HepG2 (cell line): Measurements from ENCODE around the gene CSNK1A1. TPM values are rescaled to one million over a fixed set of nuclear protein-coding genes. Genes with fewer than 3 reads are reported as not detected.

ENCODE experiments used
- ATAC-seq: fragments of 200-7000 bp; cut with Tn5 transposase; 3 replicates; pipeline ENCODE4 v1.9.1; 2020; ENCODE audit warnings: mild to moderate bottlenecking, moderate library complexity
- BruUV-seq: library from RNA; stranded (reverse); fragments of 400-500 nt; replicated peaks from 2 replicates; lab custom pipeline; 2021; lab: Mats Ljungman, UMichigan
- CTCF ChIA-PET: fragments of 300-600 bp; formaldehyde crosslinking; extraction: SDS; loops from one replicate; lab custom pipeline; 2021; ENCODE audit warnings: low total read pairs, inconsistent platforms, low intra/inter-chr PET ratio; lab: Yijun Ruan, JAX
- POLR2A ChIA-PET: fragments of 350-600 bp; sonication (Branson Sonifier 250); formaldehyde crosslinking; loops from one replicate; lab custom pipeline; 2020; ENCODE audit warnings: antibody characterized with exemption, inconsistent platforms; lab: Yijun Ruan, JAX
- DNase-seq: peaks from one replicate; pipeline ENCODE4 v3.0.0-alpha.2; 2015; ENCODE audit warnings: low spot score
- FAIRE-seq: peaks from 3 replicates; lab custom pipeline; 2011; peaks lifted over from hg19 to GRCh38; lab: Jason Lieb, UNC
- H2AFZ ChIP-seq: one replicate; pipeline ENCODE4 v1.6.1; 2011; ENCODE audit warnings: low read length, inconsistent platforms
- H3K27ac ChIP-seq: fragments of 300-600 bp; 3 replicates; pipeline ENCODE4 v1.8.0; 2011; ENCODE audit warnings: mixed run types, mild to moderate bottlenecking, mixed read lengths, low read length, inconsistent platforms; ENCODE audit not compliant: insufficient read depth; ENCODE audit errors: extremely low read length
- H3K27me3 ChIP-seq, 2 experiments: fragments of 200-600 bp in 1 of 2; 2 replicates in 1 of 2; 3 replicates in 1 of 2; pipeline versions ENCODE4 v1.6.0 to v1.8.0; 2011; ENCODE audit warnings: low read length in 2 of 2, mild to moderate bottlenecking in 2 of 2, moderate library complexity in 2 of 2, inconsistent platforms in 1 of 2; ENCODE audit not compliant: insufficient read depth in 2 of 2, control insufficient read depth in 1 of 2
- H3K36me3 ChIP-seq, 2 experiments: fragments of 200-600 bp in 1 of 2; replicated peaks in 1 of 2; 2 replicates in 1 of 2; 3 replicates in 1 of 2; pipeline versions ENCODE4 v1.5.1 to v1.8.0; 2011; ENCODE audit warnings: low read length in 2 of 2, inconsistent platforms in 1 of 2; ENCODE audit not compliant: insufficient read depth in 2 of 2, control insufficient read depth in 1 of 2
- H3K4me1 ChIP-seq: 2 replicates; pipeline ENCODE4 v1.5.1; 2012; ENCODE audit warnings: low read length, inconsistent platforms; ENCODE audit not compliant: insufficient read depth
- H3K4me2 ChIP-seq: 2 replicates; pipeline ENCODE4 v1.6.0; 2011; ENCODE audit warnings: low read depth, low read length, inconsistent platforms
- H3K4me3 ChIP-seq, 3 experiments: fragments of 200-600 bp in 1 of 3; sonication (generic), shearing (Covaris generic) in 1 of 3; replicated peaks in 1 of 3; 2 replicates each; pipeline ENCODE4 v1.5.1; 2011 to 2016; ENCODE audit warnings: low read length in 3 of 3, inconsistent platforms in 2 of 3, low read depth in 2 of 3, mild to moderate bottlenecking in 2 of 3, control low read depth in 1 of 3, mixed read lengths in 1 of 3; ENCODE audit not compliant: insufficient read depth in 1 of 3
- H3K79me2 ChIP-seq: one replicate; pipeline ENCODE4 v1.6.1; 2011; ENCODE audit warnings: low read length, inconsistent platforms; ENCODE audit not compliant: insufficient read depth
- H3K9ac ChIP-seq: 2 replicates; pipeline ENCODE4 v1.6.0; 2011; ENCODE audit warnings: mild to moderate bottlenecking, low read depth, low read length, inconsistent platforms; ENCODE audit not compliant: insufficient read depth
- H3K9me3 ChIP-seq: 2 replicates; pipeline ENCODE4 v1.5.1; 2012; ENCODE audit warnings: mild to moderate bottlenecking, low read length
- H4K20me1 ChIP-seq: 2 replicates; pipeline ENCODE4 v1.6.0; 2011; ENCODE audit warnings: inconsistent platforms, mild to moderate bottlenecking, low read length, moderate library complexity; ENCODE audit not compliant: insufficient read depth
- FOXM1 ChIP-seq: sonication (generic); formaldehyde crosslinking; IDR thresholded peaks from 2 replicates; pipeline ENCODE4 v1.5.0; 2020; ENCODE audit warnings: missing genetic modification reagents
- HIVEP1 ChIP-seq: sonication (generic); formaldehyde crosslinking; IDR thresholded peaks from 2 replicates; pipeline ENCODE4 v1.4.0; 2020; ENCODE audit warnings: mild to moderate bottlenecking, missing genetic modification reagents
- TBP ChIP-seq: sonication (generic); formaldehyde crosslinking; IDR thresholded peaks from 2 replicates; pipeline ENCODE4 v1.5.0; 2020; ENCODE audit warnings: missing genetic modification reagents
- TFAP4 ChIP-seq: sonication (generic); IDR thresholded peaks from 2 replicates; pipeline ENCODE4 v1.6.1; 2016; ENCODE audit warnings: low read depth, borderline replicate concordance
- ZBTB33 ChIP-seq: sonication (generic); formaldehyde crosslinking; IDR thresholded peaks from 2 replicates; pipeline ENCODE4 v1.4.0; 2020; ENCODE audit warnings: missing genetic modification reagents
- ZMYM2 ChIP-seq: sonication (generic); formaldehyde crosslinking; IDR thresholded peaks from 2 replicates; pipeline ENCODE4 v1.8.0; 2022; ENCODE audit warnings: mild to moderate bottlenecking, missing genetic modification reagents
- ZNF263 ChIP-seq: sonication (generic); formaldehyde crosslinking; IDR thresholded peaks from 2 replicates; pipeline ENCODE4 v1.4.0; 2020; ENCODE audit warnings: missing genetic modification reagents
- ZNF350 ChIP-seq: sonication (generic); formaldehyde crosslinking; IDR thresholded peaks from 2 replicates; pipeline ENCODE4 v1.4.0; 2020; ENCODE audit warnings: mild to moderate bottlenecking, low read depth, missing genetic modification reagents, borderline replicate concordance
- ZNF652 ChIP-seq: IDR thresholded peaks from 2 replicates; pipeline ENCODE4 v1.6.1; 2016; ENCODE audit warnings: low read depth, borderline replicate concordance
- ZNF770 ChIP-seq: sonication (generic); formaldehyde crosslinking; IDR thresholded peaks from 2 replicates; pipeline ENCODE4 v1.5.0; 2020; ENCODE audit warnings: mild to moderate bottlenecking, missing genetic modification reagents
- ZNF772 ChIP-seq: sonication (generic); formaldehyde crosslinking; IDR thresholded peaks from 2 replicates; pipeline ENCODE4 v1.5.0; 2020; ENCODE audit warnings: mild to moderate bottlenecking, missing genetic modification reagents
- ZNF800 ChIP-seq: sonication (generic); formaldehyde crosslinking; IDR thresholded peaks from 2 replicates; pipeline ENCODE4 v1.4.0; 2020; ENCODE audit warnings: missing genetic modification reagents
- WGBS: methylation state at CpG from one replicate; pipeline ENCODE4 v1.1.6; 2017; ENCODE audit warnings: low lambda C conversion rate; 5-methylcytosine and 5-hydroxymethylcytosine counted together
- in situ Hi-C: cut with HindIII; loops from 2 replicates; pipeline ENCODE4 v1.10.0; 2017; ENCODE audit warnings: low pct_unique_long_range_greater_than_20kb; ENCODE audit not compliant: extremely low pct_ligation_motif_present
- intact Hi-C: fragments of 100-400 bp; cut with micrococcal nuclease; formaldehyde crosslinking; loops from one replicate; pipeline ENCODE4 v1.10.0; 2022; ENCODE audit not compliant: unreplicated experiment
- polyA plus RNA-seq, 8 experiments: library from polyadenylated mRNA; depleted of rRNA in 3 of 8; stranded (reverse) in 7 of 8; unstranded in 1 of 8; fragments of >200 nt; fragmentation: Illumina TruSeq in 4 of 8; extraction: Trizol in 4 of 8; gene quantifications; 2 replicates each; pipeline versions ENCODE4 v1.2.1 to v1.2.3, GENCODE V29; 2011 to 2016; ENCODE audit warnings: low read depth in 4 of 8, missing spikeins in 1 of 8, mixed read lengths in 1 of 8; ENCODE audit not compliant: insufficient read depth in 1 of 8
- total RNA-seq, 5 experiments: library from RNA; depleted of rRNA; stranded (reverse); fragments of >200 nt; fragmentation: Illumina TruSeq; extraction: Trizol; gene quantifications; 2 replicates each; pipeline ENCODE4 v1.2.3, GENCODE V29; 2016; ENCODE audit warnings: low read depth in 1 of 5

Gene CSNK1A1
- total and polyA plus RNA-seq, 2 of the 13 experiments (the other 11 are each of a cell fraction or from before 2014, with no cell fraction given) = 89.0 to 149 TPM

GRCh38 chr5:149581931-149582768, 30.9 kb upstream of the CSNK1A1 start:
- peak overlapping the region; percentile 95 for H3K4me2 ChIP-seq
- TF ChIP-seq ZNF263 (CRISPR knock-in tag) (0 out of 2 replicates have a peak, but pooled peaks have one; percentile 31), TFAP4 (peak; percentile 23; the same call in 1 of the 2 replicates), ZBTB33 (CRISPR knock-in tag) (no peak), FOXM1 (CRISPR knock-in tag) (no peak), ZNF800 (CRISPR knock-in tag) (no peak), ZNF652 (CRISPR knock-in tag) (peak; percentile 61; the same call in 1 of the 2 replicates), HIVEP1 (no peak), ZNF770 (CRISPR knock-in tag) (no peak), ZNF772 (CRISPR knock-in tag) (no peak), TBP (CRISPR knock-in tag) (no peak), ZNF350 (CRISPR knock-in tag) (no peak), ZMYM2 (no peak)

More at GRCh38 chr5:149581931-149582768, 30.9 kb upstream of the CSNK1A1 start:
- peaks cover 0 to 31% of the 10 kb centered on the region in 2 experiments; a peak in 2 of 5 replicates for H3K27me3 ChIP-seq
- no peaks in the 10 kb centered on the region for H3K9me3 ChIP-seq
- in situ Hi-C loops = no loop called here
- BruUV-seq = no TSS peak
- WGBS = 13% methylated on average over 9 of the region's 9 CpGs
- FAIRE-seq (no peak), ATAC-seq (peak; percentile 61), DNase-seq (no peak)
- ChIA-PET POLR2A (no interaction called here), CTCF (no interaction called here)
- no peak overlapping the region for H3K9ac ChIP-seq
- H3K36me3 ChIP-seq = no peaks in the 10 kb centered on the region
- peaks cover 27% of the 10 kb centered on the region for H3K4me1 ChIP-seq
- peak overlapping the region; percentile 46 for H2AFZ ChIP-seq
- intact Hi-C loops = loop anchor here (5.0 kb wide), 1 partner anchor 35 kb away; no protein-coding TSS in a partner anchor
- no peaks in the 10 kb centered on the region for H4K20me1 ChIP-seq
- H3K4me3 ChIP-seq = peak overlapping the region in 2 of 3 experiments; percentile 60 to 72; a peak in 3 of 6 replicates
- no peaks in the 10 kb centered on the region for H3K79me2 ChIP-seq
- H3K27ac ChIP-seq = no peak overlapping the region
